ENCODE measurements around the gene FAM151A.

FAM151A gene

GRCh38 chr1:54593571-54594160 lies 29.7 kb downstream of the FAM151A start:
- peaks cover 15% of the 10 kb centered on the region for H3K36me3 ChIP-seq
- no peak overlapping the region for H3K4me3 ChIP-seq (ENCODE audit: low read depth in 1 of 2, low read length in 1 of 2)
- H3K9me3 ChIP-seq: no peaks in the 10 kb centered on the region
- no peak for TF ChIP-seq CTCF (IDR thresholded peaks at IDR 0.05)
- no peak overlapping the region for H3K27ac ChIP-seq
- no peaks in the 10 kb centered on the region for H3K4me1 ChIP-seq (ENCODE audit: control insufficient read depth in 1 of 2, insufficient read depth in 1 of 2, low read depth in 1 of 2, low read length in 1 of 2)
- no peaks in the 10 kb centered on the region for H3K27me3 ChIP-seq

- H3K4me1 ChIP-seq (ENCODE audit: control insufficient read depth in 1 of 2, insufficient read depth in 1 of 2, low read depth in 1 of 2, low read length in 1 of 2): no peaks in the 10 kb centered on the region
- H3K27me3 ChIP-seq: no peaks in the 10 kb centered on the region
- no peak overlapping the region for H3K27ac ChIP-seq
- H3K4me3 ChIP-seq (ENCODE audit: low read depth in 1 of 2, low read length in 1 of 2): no peak overlapping the region
- no peak for TF ChIP-seq CTCF (IDR thresholded peaks at IDR 0.05)
- no peaks in the 10 kb centered on the region for H3K9me3 ChIP-seq
- peaks cover 10% of the 10 kb centered on the region for H3K36me3 ChIP-seq
Observed at GRCh38 chr1:54591127-54591756, 32.1 kb downstream of the FAM151A start.

GRCh38 chr1:54588377-54588776 lies 34.9 kb downstream of the FAM151A start:
- Histone ChIP-seq H3K27me3 (no peaks in the 10 kb centered on the region), H3K4me1 (ENCODE audit: control insufficient read depth in 1 of 2, insufficient read depth in 1 of 2, low read depth in 1 of 2, low read length in 1 of 2) (no peaks in the 10 kb centered on the region), H3K36me3 (peaks cover 6% of the 10 kb centered on the region), H3K9me3 (no peaks in the 10 kb centered on the region), H3K27ac (no peak overlapping the region), H3K4me3 (ENCODE audit: low read depth in 1 of 2, low read length in 1 of 2) (no peak overlapping the region)
- no peak for TF ChIP-seq CTCF (IDR thresholded peaks at IDR 0.05)

GRCh38 chr1:54585181-54586066 lies 37.9 kb downstream of the FAM151A start:
- no peaks in the 10 kb centered on the region for H3K9me3 ChIP-seq
- H3K27ac ChIP-seq: no peak overlapping the region
- peaks cover 6% of the 10 kb centered on the region for H3K36me3 ChIP-seq
- no peak for TF ChIP-seq CTCF (IDR thresholded peaks at IDR 0.05)
- no peak overlapping the region for H3K4me3 ChIP-seq (ENCODE audit: low read depth in 1 of 2, low read length in 1 of 2)
- no peaks in the 10 kb centered on the region for H3K27me3 ChIP-seq
- H3K4me1 ChIP-seq (ENCODE audit: control insufficient read depth in 1 of 2, insufficient read depth in 1 of 2, low read depth in 1 of 2, low read length in 1 of 2): no peaks in the 10 kb centered on the region

- H3K4me1 ChIP-seq (ENCODE audit: control insufficient read depth in 1 of 2, insufficient read depth in 1 of 2, low read depth in 1 of 2, low read length in 1 of 2): no peaks in the 10 kb centered on the region
- no peak overlapping the region for H3K4me3 ChIP-seq (ENCODE audit: low read depth in 1 of 2, low read length in 1 of 2)
- no peaks in the 10 kb centered on the region for H3K9me3 ChIP-seq
- no peak for TF ChIP-seq CTCF (IDR thresholded peaks at IDR 0.05)
- H3K36me3 ChIP-seq: peaks cover 6% of the 10 kb centered on the region
- H3K27ac ChIP-seq: no peak overlapping the region
- H3K27me3 ChIP-seq: no peaks in the 10 kb centered on the region
Observed at GRCh38 chr1:54584575-54584974, 38.8 kb downstream of the FAM151A start.
